Stimulated activated CD4-positive, alpha-beta T cell treated with anti-CD3 and anti-CD28 coated beads, Interleukin-1b, Interleukin-23, amount 100 ng/mL, for 1 hour (primary cell): ENCODE results near the gene NTM.

Experiments
- DNase-seq, 2 donors: peaks; one replicate each; pipeline ENCODE4 v3.0.0-alpha.2; 2020; ENCODE audit warnings: low read depth in 2 of 2

The NTM gene

GRCh38 chr11:131865860-131866259 is 495.4 kb downstream of the NTM start:
- no peak for DNase-seq

- no peak for DNase-seq
Measured at GRCh38 chr11:131866535-131867400, 496.4 kb downstream of the NTM start.

GRCh38 chr11:131867457-131868257 is 497.2 kb downstream of the NTM start:
- no peak for DNase-seq

GRCh38 chr11:131868629-131869507 is 498.5 kb downstream of the NTM start:
- no peak for DNase-seq

- no peak for DNase-seq
Measured at GRCh38 chr11:131870305-131870704, 499.9 kb downstream of the NTM start.

- no peak for DNase-seq
Measured at GRCh38 chr11:131871006-131871405, 500.6 kb downstream of the NTM start.

- DNase-seq: no peak
Measured at GRCh38 chr11:131874070-131874469, 503.7 kb downstream of the NTM start.

GRCh38 chr11:131875611-131876010 is 505.2 kb downstream of the NTM start:
- DNase-seq: no peak

- DNase-seq: no peak
Measured at GRCh38 chr11:131877246-131877942, 507.0 kb downstream of the NTM start.

GRCh38 chr11:131880316-131880715 is 509.9 kb downstream of the NTM start:
- no peak for DNase-seq

- DNase-seq: no peak
Measured at GRCh38 chr11:131880976-131881375, 510.6 kb downstream of the NTM start.

GRCh38 chr11:131883332-131883731 is 512.9 kb downstream of the NTM start:
- no peak for DNase-seq

GRCh38 chr11:131884461-131885073 is 514.2 kb downstream of the NTM start:
- DNase-seq: no peak

GRCh38 chr11:131885431-131885830 is 515.0 kb downstream of the NTM start:
- DNase-seq: no peak

- DNase-seq: no peak
Measured at GRCh38 chr11:131886201-131886600, 515.8 kb downstream of the NTM start.

- no peak for DNase-seq
Measured at GRCh38 chr11:131888230-131888855, 517.9 kb downstream of the NTM start.

- DNase-seq: no peak
Measured at GRCh38 chr11:131889146-131889577, 518.7 kb downstream of the NTM start.

GRCh38 chr11:131889760-131890581 is 519.6 kb downstream of the NTM start:
- DNase-seq: no peak

- no peak for DNase-seq
Measured at GRCh38 chr11:131893103-131893890, 522.9 kb downstream of the NTM start.
